Immature natural killer cell (primary cell): Measurements from ENCODE around the gene GPR17. TPM values are rescaled to one million over a fixed set of nuclear protein-coding genes. Genes with fewer than 3 reads are reported as not detected.

Experiments
- DNase-seq, 3 donors: peaks; one replicate each; pipeline ENCODE4 v3.0.0; 2022; ENCODE audit warnings: mixed read lengths in 1 of 3
- H3K27ac Mint-ChIP-seq, 6 donors: one replicate each; pipeline ENCODE4 v1.8.0; 2020; ENCODE audit warnings: mixed read lengths in 6 of 6, mild to moderate bottlenecking in 5 of 6, inconsistent platforms in 4 of 6, moderate library complexity in 3 of 6
- H3K27me3 Mint-ChIP-seq, 3 donors: one replicate each; pipeline ENCODE4 v1.8.0; 2020 to 2021; ENCODE audit warnings: low read depth in 3 of 3, mild to moderate bottlenecking in 3 of 3, mixed read lengths in 3 of 3, moderate library complexity in 3 of 3, inconsistent platforms in 1 of 3
- H3K36me3 Mint-ChIP-seq, 3 donors: one replicate each; pipeline ENCODE4 v1.8.0; 2020; ENCODE audit warnings: mixed read lengths in 3 of 3, inconsistent platforms in 2 of 3, mild to moderate bottlenecking in 2 of 3
- H3K4me1 Mint-ChIP-seq, 2 donors: one replicate each; pipeline ENCODE4 v1.8.0; 2020; ENCODE audit warnings: inconsistent platforms in 2 of 2, mild to moderate bottlenecking in 2 of 2, mixed read lengths in 2 of 2, moderate library complexity in 1 of 2
- H3K4me3 Mint-ChIP-seq, 5 donors: one replicate each; pipeline ENCODE4 v1.8.0; 2020; ENCODE audit warnings: mild to moderate bottlenecking in 5 of 5, mixed read lengths in 5 of 5, inconsistent platforms in 3 of 5, moderate library complexity in 3 of 5
- H3K9me3 Mint-ChIP-seq, 6 donors: one replicate each; pipeline ENCODE4 v1.8.0; 2020; ENCODE audit warnings: mild to moderate bottlenecking in 6 of 6, mixed read lengths in 6 of 6, inconsistent platforms in 4 of 6, moderate library complexity in 3 of 6
- polyA plus RNA-seq, 3 donors: library from polyadenylated mRNA; unstranded; fragments of 300-500 nt; fragmentation: Illumina TruSeq; gene quantifications; one replicate each; pipeline ENCODE4 v1.2.3, GENCODE V29; 2021

Gene GPR17
- polyA plus RNA-seq, 3 donors from 2014 or later, result not detected

- Mint-ChIP-seq H3K4me3 (no peak overlapping the region), H3K9me3 (peaks cover 0 to 2% (median 0%) of the 10 kb centered on the region in 6 donors), H3K27ac (no peak overlapping the region), H3K27me3 (peaks cover 15 to 19% (median 15%) of the 10 kb centered on the region in 3 donors), H3K4me1 (no peaks in the 10 kb centered on the region), H3K36me3 (no peaks in the 10 kb centered on the region)
- DNase-seq, result no peak
Measured at GRCh38 chr2:127664065-127664894, 18.3 kb downstream of the GPR17 start.

GRCh38 chr2:127664895-127665225 is 18.9 kb downstream of the GPR17 start:
- Mint-ChIP-seq H3K4me1 (no peaks in the 10 kb centered on the region), H3K27ac (no peak overlapping the region), H3K36me3 (no peaks in the 10 kb centered on the region), H3K27me3 (peaks cover 15 to 19% (median 18%) of the 10 kb centered on the region in 3 donors), H3K9me3 (peaks cover 0 to 2% (median 0%) of the 10 kb centered on the region in 6 donors), H3K4me3 (no peak overlapping the region)
- DNase-seq, result no peak

DNA sequence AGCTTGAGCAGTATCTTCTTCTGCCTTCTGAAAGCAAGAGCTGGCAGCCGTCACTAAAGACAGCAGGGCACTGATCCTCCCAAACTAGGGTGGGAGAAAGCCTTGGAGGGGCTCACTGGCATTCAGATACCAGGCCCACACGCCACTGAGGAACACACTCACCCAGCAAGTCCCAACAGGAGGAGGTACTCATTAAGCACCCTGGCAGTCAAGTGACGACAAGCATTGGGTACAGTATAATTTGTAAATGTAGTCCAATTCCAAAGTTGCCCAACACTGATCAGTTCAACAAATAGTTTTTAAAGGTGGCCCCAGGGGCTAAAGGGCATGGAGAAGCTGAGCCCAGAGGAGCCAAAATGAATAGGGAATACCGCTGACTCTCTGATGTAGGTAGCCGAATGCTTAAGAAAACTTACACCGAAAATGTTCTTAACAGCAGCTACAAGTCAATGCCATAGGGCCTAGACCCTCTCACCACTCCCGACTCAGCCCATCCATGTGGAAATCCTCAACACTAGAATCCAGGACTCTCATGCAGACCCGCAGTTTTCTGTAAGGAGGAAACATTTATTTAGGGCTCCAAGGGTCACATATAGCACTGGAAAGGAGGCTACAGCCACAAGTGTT is 19.4 kb downstream of the GPR17 start:
- H3K27ac Mint-ChIP-seq, result no peak overlapping the region
- H3K4me3 Mint-ChIP-seq, result no peak overlapping the region
- H3K4me1 Mint-ChIP-seq, result no peaks in the 10 kb centered on the region
- peaks cover 0 to 2% (median 0%) of the 10 kb centered on the region in 6 donors for H3K9me3 Mint-ChIP-seq
- H3K27me3 Mint-ChIP-seq, result peaks cover 15 to 21% (median 18%) of the 10 kb centered on the region in 3 donors
- no peaks in the 10 kb centered on the region for H3K36me3 Mint-ChIP-seq
- DNase-seq, result no peak

DNA sequence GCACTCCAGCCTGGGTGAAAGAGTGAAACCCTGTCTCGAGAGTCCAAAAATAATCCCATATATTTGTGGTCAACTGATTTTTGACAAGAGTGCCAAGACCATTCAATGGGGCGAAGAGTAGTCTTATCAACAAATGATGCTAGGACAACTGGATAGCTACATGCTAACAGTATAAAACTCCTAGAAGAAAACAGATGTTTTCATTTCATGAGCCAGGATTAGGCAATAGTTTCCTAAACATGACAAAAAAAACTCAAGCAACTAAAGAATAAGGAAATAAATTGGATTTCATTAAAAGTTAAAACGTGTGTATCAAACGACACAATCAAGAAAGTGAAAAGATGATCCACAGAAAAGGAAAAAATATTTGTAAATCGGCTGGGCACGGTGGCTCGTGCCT is 23.1 kb downstream of the GPR17 start:
- peaks cover 12 to 18% (median 17%) of the 10 kb centered on the region in 3 donors for H3K27me3 Mint-ChIP-seq
- no peak overlapping the region for H3K27ac Mint-ChIP-seq
- H3K36me3 Mint-ChIP-seq, result no peaks in the 10 kb centered on the region
- H3K4me1 Mint-ChIP-seq, result peaks cover 0 to under 1% of the 10 kb centered on the region in 2 donors
- no peak for DNase-seq
- H3K9me3 Mint-ChIP-seq, result peaks cover 0 to 2% (median 0%) of the 10 kb centered on the region in 6 donors
- no peak overlapping the region for H3K4me3 Mint-ChIP-seq

DNA sequence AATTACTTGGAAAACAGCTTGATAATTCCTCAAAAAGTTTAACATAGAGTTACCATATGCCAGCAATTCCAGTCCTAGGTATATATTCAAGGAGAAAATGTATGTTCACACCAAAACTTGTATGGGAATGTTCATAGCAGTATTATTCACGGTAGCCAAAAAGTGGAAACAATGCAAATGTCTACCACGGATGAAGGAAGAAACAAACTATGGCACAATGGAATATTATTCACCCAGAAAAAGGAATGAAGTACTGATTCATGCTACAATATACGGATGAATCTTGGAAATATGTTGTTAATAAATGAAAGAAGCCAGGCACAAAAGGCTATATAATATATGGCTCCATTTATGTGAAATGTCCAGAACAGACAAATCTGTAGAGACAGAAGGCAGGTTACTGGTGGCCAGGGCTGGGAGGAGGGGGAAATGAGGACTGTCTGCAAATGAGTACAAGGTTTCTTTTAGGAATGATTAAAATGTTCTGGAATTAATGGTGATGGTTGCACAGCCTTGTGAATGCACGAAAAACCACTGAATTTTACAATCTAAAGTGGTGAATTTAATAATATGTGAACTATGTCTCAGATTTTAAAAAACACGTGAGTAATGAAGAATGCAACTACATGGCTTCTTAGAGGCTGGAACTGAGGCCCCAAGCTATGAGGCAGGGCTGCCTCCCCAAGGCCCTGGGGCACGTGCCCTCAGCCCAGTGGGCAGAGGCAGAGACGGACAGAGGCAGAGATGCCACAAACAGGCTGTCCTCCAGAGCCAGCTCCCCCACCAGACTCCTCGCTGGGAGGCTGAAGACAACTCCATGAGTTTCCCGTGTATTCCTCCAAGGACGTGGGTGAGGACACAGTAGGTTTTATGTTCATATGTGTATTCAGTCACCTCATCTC is 24.4 kb downstream of the GPR17 start:
- Mint-ChIP-seq H3K36me3 (no peaks in the 10 kb centered on the region), H3K27ac (no peak overlapping the region), H3K4me1 (peaks cover 0 to 6% of the 10 kb centered on the region in 2 donors), H3K4me3 (no peak overlapping the region), H3K27me3 (peaks cover 10 to 20% (median 12%) of the 10 kb centered on the region in 3 donors), H3K9me3 (peaks cover 0 to 2% (median 0%) of the 10 kb centered on the region in 6 donors)
- no peak for DNase-seq

GRCh38 chr2:127670957-127671290 is 25.0 kb downstream of the GPR17 start:
- Mint-ChIP-seq H3K27me3 (peaks cover 10 to 23% (median 13%) of the 10 kb centered on the region in 3 donors), H3K36me3 (peaks cover 0 to 3% (median 2%) of the 10 kb centered on the region in 3 donors), H3K9me3 (peaks cover 0 to 2% (median 0%) of the 10 kb centered on the region in 6 donors), H3K4me1 (peaks cover 4 to 10% of the 10 kb centered on the region in 2 donors), H3K27ac (no peak overlapping the region), H3K4me3 (no peak overlapping the region)
- DNase-seq, result no peak

DNA sequence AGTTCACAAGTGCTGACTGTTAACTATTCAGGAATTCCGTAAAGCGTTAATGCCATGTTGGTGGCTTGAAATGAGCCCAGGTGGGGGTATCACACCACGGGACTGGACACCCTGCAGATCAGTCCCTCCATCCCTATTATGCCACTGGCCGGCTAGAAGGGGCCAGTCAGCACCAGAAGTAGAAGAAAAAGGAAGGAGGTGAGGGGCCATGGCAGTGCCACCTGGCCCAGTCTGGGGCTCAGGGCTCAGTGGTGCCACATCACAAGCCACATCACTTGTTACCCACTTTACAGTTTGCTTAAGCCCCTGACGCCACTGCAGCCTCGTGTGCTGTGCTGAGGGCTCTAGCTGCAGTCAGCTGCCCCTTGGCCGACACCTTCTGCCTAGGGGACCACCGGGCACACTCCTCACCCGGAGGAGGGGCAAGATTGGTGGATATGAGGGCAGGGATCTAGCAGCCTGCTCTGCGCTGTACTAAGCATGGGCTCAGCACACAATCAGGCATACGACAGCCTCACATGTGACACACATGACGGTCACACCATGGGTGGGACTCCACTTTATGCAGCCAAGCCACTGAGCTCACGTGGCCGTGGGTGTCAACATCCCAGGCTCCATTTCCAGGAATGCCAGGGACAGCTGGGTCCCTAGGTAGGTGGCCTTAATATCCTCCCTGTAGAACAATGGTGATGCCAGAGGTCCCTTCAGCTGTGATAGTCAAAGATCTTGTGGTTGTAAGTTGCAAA is 25.8 kb downstream of the GPR17 start:
- peaks cover 8 to 15% of the 10 kb centered on the region in 2 donors for H3K4me1 Mint-ChIP-seq
- no peak for DNase-seq
- peaks cover 11 to 28% (median 12%) of the 10 kb centered on the region in 3 donors for H3K27me3 Mint-ChIP-seq
- H3K27ac Mint-ChIP-seq, result no peak overlapping the region
- peaks cover 0 to 5% (median 4%) of the 10 kb centered on the region in 3 donors for H3K36me3 Mint-ChIP-seq
- no peaks in the 10 kb centered on the region for H3K9me3 Mint-ChIP-seq
- no peak overlapping the region for H3K4me3 Mint-ChIP-seq

DNA sequence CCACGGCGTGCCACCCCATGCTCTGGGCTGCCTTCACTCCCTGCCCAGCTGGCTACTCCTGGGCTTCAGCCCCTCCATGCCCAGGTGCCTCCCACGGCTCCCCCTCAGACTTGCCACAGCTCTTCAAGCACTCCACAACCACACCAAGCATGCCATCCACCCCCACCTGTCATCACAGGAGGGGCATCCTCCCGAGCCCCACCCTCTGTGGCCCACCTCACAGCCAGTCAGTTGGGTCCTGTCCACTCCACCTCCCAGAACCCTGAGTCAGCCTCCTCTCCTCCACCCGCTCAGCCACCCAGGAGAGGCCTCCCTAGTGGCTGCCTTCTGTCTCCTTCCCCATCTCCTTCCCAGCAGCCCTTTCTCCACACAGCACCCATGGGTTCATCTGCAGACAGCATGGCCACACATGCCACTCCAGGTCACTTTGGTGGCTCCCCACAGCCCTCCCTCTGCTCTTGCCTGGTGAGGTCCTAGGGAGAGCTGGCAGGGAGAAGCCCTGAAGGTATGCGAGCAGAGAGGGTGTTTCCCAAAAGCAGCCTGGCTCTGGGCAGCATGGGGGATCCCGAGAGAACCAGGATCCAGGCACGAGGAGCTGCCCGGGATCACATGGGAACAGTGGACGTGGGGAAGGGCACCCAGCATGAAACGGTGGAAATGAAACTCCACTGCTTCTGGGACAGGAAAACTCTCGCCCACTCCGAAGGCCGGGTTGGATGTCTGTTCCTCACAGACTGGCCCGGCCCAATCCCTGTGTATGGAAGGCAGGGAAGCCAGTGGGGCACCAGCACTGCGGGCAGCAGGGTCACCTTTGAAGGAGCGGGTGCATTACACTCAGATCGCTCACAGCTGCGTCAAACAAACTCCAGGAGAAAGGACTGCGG is 26.6 kb downstream of the GPR17 start:
- Mint-ChIP-seq H3K27ac (no peak overlapping the region), H3K27me3 (peaks cover 9 to 34% (median 11%) of the 10 kb centered on the region in 3 donors), H3K9me3 (no peaks in the 10 kb centered on the region), H3K4me1 (peaks cover 8 to 15% of the 10 kb centered on the region in 2 donors), H3K36me3 (peaks cover 0 to 5% (median 4%) of the 10 kb centered on the region in 3 donors), H3K4me3 (peak overlapping the region in 1 of 5 donors; percentile 49)
- no peak for DNase-seq

- H3K4me3 Mint-ChIP-seq, result peak overlapping the region; percentile 13 to 55 (median 49)
- no peak overlapping the region for H3K27ac Mint-ChIP-seq
- DNase-seq, result no peak
- H3K36me3 Mint-ChIP-seq, result peaks cover 0 to 5% (median 4%) of the 10 kb centered on the region in 3 donors
- H3K9me3 Mint-ChIP-seq, result no peaks in the 10 kb centered on the region
- peaks cover 8 to 35% (median 9%) of the 10 kb centered on the region in 3 donors for H3K27me3 Mint-ChIP-seq
- H3K4me1 Mint-ChIP-seq, result peaks cover 8 to 15% of the 10 kb centered on the region in 2 donors
Measured at GRCh38 chr2:127673291-127674069, 27.5 kb downstream of the GPR17 start.

- peaks cover 8 to 35% (median 9%) of the 10 kb centered on the region in 3 donors for H3K27me3 Mint-ChIP-seq
- no peak for DNase-seq
- H3K4me1 Mint-ChIP-seq, result peaks cover 8 to 15% of the 10 kb centered on the region in 2 donors
- peaks cover 0 to 5% (median 4%) of the 10 kb centered on the region in 3 donors for H3K36me3 Mint-ChIP-seq
- H3K27ac Mint-ChIP-seq, result peak overlapping the region in 1 of 6 donors; percentile 58
- peak overlapping the region; percentile 35 to 74 (median 74) for H3K4me3 Mint-ChIP-seq
- H3K9me3 Mint-ChIP-seq, result no peaks in the 10 kb centered on the region
Measured at GRCh38 chr2:127674241-127675209, 28.6 kb downstream of the GPR17 start.
